HG03558 (cell line): ENCODE measurements around the gene PAPPA2.
"Not testable (repeated sequence)": the region's sequence is repeated elsewhere in the genome, so short reads cannot be mapped to it uniquely, and the experiment has no call there.

Source experiments
- ATAC-seq: cut with Tn5 transposase; IDR thresholded peaks from one replicate; pipeline ENCODE4 v1.9.1; 2021; ENCODE audit warnings: moderate number of reproducible peaks; ENCODE audit not compliant: unreplicated experiment; ENCODE audit errors: extremely low read depth

Gene PAPPA2

DNA sequence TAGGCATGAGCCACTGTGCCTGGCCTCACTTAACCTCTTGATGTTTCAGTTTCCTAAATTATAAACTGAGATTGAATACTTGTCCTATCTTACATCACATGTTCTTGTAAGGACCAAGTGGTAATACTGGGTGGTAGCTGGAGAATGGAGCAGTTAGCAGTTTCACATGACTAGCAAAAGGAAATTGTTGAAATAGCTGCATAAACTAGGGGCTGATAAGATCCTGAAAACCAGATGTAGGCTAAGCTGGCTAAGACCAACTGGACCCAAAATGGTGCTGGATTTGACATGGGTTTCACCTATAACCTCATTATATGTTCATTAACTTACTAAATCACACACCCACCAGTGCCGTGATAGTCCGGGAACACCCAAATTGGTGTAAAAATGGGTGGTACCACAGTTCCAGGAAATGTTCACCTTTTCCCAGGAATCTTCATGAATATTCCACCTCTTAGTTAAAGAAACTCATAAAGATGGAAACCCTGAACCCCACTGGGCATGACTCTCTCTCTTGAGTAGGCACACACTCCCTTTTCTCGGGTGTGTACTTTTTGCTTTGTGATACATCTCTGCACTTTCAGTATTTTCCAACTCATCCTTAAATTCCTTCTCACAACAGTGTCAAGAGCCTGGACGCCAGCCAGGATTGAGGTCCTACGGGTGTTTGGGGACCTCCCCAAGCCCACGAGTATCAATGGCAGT is at the start of gene PAPPA2:
PAPPA2 (plus strand) TSS at position 502 of the 705 bp plus-strand sequence. CDS start 93,148 bp downstream, outside the sequence.
- ATAC-seq: no peak

GRCh38 chr1:176416777-176417176 is 46.2 kb upstream of the PAPPA2 start:
- ATAC-seq: no peak

- not testable (repeated sequence) for ATAC-seq
These were observed 43.4 kb upstream of the PAPPA2 start for GRCh38 chr1:176419608-176420007.

GRCh38 chr1:176434234-176434633 is 28.7 kb upstream of the PAPPA2 start:
- no peak for ATAC-seq

DNA sequence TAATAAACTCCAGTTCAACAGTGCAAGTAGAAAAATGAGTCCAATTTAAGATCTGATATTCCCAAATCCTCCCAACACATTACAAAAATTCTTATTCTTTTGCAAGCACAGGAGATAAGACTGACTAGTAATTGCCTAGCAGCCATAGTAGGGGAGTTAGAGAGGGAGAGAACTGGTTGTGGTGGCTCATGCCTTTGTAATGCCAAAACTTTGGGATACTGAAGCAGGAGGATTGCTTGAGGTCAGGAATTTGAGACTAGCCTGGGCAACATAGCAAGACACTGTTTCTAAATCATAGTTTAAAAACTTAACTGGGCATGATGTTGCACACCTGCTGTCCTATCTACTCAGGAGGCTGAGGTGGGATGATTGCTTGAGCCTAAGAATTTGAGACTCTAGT is 26.7 kb upstream of the PAPPA2 start:
- ATAC-seq: no peak

DNA sequence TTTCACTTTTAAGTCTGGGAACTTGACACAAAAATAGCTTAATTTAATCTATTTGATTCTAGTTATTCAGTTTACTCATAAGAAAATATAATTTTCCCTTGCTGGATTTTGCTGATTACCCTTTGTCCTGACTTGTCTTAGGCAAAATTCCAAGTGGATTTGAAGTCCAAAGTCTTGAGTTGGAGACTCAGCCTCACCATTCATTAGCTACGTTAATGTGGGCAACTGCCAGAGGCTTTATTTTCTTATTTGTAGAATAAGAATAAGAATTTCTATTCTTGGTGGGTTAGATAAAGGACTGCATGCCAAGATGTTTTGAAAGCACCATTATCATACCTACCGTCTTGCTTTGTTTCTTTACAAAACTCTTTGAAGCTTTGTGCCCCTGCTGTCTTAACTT is 22.8 kb upstream of the PAPPA2 start:
- no peak for ATAC-seq

DNA sequence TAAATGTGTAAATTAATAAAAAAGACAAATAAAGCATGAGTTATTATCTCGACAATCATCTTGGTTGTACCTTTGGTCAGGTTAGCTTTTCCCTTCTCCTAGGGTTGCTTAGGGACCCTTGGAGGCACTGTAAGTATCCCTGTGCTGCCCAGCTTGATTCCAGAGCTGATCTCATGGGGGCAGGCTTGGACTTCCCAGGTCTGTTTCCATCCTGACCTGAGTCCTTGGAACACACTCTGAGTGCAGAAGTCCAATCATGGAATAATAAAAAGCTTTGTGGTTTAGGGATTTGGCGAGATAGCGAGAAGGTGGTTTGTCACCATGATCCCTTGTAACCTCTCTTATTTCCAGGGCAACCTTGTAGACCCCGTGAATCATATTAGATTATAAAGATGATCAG is 18.7 kb upstream of the PAPPA2 start:
- no peak for ATAC-seq

DNA sequence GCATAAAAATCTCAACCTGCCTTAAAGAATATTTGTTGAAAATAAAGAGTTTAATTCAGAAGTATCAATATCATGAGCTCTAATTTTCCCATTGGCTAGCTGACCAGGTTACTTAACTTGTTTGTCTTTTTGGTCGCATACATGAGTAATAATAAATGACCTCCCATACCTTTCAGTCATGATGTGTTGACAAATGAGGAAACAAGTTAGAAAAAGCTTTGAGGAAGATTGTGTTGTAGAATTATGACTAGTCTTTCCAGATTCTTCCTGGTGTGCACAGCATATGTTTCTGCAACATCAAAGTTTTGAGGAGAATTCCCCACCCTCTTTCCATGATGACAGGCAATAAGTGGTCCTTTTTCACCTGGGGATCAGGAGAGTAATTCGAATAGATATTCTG is 17.6 kb upstream of the PAPPA2 start:
- ATAC-seq: no peak

DNA sequence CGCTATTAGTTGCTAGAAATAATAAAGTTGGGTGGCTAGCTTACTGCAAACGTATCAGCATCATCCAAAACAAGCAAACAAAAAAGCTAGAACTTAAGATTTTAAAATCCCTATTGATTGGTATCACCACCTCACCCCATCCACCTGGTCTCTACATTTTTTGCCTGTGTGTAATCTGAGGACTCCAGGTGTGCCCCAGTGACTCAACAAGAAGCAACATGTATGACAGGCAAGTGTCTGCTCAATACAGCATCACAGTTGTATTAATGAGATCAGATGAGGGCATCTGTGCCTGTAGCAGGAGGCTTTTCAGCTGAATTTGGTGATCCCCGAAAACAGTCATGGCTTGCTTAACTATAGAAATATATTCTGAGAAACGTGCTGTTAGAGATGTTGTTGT is 14.6 kb upstream of the PAPPA2 start:
- ATAC-seq: no peak

DNA sequence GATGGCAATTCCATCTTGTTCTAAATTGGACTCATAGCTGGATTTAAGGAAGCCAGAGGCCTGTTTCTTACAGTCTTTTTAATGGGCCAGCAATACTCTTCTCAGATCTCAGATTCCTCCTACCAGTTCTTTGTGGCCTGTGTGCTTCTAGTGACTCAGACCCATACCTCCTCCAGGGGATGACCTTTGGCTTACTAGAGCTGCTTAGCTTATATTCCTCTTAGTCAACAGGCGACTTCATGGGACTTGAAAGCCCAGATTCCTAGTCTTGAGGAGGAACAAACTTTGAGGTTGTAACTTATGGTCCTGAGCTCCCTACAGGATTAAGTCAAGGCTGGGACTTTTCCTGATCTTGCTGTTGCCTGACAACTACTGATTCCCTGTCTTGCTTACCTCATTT is 12.4 kb upstream of the PAPPA2 start:
- ATAC-seq: no peak

DNA sequence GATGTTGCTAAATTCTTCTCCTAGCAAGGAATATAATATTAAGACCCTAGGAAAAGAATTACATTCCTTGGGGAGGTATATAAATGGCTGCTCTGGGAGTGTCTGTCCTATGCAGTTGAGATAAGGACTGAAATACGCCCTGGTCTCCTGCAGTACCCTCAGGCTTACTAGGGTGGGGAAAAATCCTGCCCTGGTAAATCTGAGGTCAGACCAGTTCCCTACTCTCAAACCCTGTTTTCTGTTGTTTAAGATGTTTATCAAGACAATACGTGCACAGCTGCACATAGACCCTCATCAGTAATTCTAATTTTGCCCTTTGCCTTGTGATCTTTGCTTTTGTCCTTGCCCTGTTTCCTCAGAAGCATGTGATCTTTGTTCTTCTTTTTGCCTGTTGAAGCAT is 11.2 kb upstream of the PAPPA2 start:
- not testable (repeated sequence) for ATAC-seq

DNA sequence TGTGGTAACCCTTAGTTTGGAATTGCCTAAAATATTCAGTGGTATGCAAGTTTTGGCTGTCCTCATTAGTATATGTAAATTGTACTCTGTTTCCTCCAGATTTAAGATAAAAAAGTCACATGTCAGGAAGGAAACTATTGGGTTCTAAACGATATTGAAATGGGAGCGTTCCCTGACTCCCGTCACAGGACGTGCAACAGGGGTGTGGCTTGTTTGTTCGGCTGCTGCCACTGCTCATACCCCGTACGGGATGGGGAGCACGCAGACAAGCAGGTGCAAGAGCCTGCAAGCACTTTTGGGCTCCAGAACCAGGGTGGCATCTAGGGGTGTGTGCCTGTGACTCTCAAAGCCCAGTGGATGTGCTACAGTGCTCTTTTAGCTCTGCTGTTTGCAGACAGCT is 6.2 kb upstream of the PAPPA2 start:
- ATAC-seq: no peak

DNA sequence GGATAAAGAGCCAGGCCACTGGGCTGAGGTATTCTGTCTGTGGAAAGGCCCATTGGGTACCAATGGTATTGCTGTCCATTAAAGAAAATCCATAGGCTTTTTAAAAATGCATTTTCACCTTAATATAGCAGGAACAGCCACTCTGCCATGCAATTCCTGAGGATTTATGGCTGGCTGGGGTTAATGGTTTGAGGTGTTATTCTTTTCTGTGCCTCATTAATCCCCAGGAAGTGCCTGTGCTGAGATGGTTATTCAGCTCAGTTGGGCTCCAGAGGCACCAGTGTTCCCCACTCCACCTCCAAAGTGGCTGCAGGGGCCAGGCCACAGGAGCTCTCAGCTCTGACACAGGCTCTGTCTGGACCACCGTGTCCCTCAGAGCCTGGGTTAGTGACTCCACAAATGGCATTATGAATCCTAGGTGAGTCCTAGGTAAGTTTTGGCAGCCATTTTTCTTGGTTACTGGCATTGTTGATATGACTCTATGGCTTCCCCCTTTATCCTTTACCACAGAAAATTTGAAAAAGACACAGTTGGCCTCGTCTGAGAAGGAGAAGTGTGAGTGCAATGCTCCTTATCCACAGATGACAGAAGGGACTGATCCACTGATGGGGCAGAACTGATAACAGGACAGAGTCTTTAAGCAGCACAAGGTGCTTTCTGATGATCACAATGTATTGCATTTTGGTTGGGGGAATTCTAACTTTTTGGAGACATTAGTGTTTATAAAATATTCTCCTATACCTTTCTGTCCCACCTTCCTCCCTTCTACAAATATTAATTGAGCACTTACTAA is 2.2 kb upstream of the PAPPA2 start:
- ATAC-seq: no peak

- ATAC-seq: no peak
These were observed 1.4 kb upstream of the PAPPA2 start for GRCh38 chr1:176461576-176461975.

DNA sequence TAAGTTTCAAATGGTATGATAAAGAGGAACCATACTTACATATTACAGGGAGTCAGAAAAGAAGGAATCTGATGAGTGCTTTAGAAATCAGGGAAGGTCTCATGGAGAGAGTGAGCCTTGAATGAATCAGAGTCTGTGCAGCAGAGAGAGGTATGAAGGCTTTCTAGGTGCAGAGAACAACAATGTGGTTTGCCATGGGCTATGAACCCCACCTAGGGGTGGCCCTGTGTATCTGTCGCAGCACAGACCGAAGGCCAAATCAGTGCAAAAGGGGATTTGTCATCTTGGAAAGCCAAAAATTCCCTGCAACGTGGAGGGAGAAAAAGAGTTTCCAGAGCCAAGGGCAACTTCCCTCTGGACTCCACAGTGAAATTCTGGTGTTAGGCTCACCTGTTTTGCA is 3.5 kb downstream of the PAPPA2 start:
- no peak for ATAC-seq

DNA sequence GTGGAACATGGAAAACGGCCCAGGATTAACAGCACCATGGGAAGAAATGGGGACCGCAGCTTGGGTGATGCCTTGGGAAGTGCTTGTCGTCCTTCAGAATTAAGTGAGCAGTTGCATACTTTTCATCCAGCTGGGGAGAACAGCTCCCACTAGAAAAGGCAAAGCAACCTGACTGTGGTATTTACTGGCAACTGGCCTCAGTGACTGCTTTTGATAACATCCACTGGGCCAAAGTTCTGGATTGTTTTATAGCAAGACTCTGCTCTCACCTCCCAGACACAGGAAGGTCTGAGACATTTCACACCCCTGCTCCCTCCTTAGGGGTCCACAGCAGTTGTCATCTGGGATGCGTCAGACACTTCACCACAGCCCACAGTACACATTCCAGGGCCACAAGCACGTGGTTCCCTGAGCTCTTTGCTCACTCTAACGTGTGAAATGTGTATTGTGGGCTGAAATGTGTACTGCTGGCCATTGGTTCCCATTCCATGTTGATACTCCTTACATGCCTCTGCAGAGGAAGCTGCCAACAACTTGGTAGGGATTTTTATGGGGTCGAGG is 6.6 kb downstream of the PAPPA2 start:
- ATAC-seq: no peak

DNA sequence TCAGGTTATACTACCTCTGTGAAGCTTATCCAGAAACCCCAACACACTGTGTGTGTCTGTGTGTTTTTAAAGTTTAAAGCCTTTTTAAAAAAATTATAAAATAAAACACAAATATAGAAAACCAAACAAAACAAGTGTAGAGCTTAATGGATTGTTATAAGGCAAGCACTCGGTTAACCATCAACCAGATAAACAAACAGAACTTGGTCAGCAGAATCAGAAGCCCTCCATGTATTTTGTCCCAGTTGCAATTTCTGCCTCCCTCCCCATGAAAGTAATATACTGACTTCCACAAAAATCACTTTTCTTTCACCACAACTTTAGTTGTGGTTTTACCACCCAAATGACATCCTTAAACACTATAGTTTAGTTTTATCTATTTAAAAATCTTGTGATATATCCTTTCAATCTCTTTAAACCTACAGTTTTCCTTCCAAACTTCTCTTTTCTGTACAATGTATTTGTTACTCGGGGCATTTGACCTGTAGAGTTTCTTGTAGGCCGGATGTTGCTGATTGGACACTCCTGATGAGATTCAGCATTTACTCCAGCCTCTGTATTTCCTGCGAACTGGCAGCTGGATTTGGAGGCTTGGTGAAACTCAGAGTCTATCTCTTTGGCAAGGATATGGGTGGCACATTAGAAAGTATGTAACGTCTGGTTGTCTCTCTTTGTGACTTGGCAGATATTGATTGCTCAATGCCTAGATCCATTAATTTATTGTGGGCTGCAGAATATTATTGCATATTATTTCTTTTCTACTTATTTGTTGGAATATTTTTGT is 8.6 kb downstream of the PAPPA2 start:
- no peak for ATAC-seq

- ATAC-seq: no peak
These were observed 17.0 kb downstream of the PAPPA2 start for GRCh38 chr1:176479971-176480370.

DNA sequence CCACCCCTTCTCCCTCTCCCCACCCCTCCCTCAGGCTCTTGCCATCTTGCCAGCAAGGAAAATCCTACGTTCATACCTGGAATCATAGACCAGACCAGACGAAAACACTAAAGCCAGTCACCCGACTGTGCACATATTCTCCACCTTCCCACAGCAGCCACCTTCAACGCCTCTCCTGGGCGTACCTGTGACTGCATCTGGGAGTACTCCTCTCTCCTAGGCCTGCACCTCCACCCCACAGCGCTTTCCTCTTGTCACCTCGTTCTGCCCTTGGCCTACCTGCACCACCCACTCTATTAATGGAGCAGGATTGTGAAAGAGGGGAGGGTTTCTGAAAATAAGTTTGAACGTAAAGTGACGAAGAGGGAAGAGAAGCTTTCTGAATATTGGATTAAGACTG is 17.8 kb downstream of the PAPPA2 start:
- ATAC-seq: no peak

DNA sequence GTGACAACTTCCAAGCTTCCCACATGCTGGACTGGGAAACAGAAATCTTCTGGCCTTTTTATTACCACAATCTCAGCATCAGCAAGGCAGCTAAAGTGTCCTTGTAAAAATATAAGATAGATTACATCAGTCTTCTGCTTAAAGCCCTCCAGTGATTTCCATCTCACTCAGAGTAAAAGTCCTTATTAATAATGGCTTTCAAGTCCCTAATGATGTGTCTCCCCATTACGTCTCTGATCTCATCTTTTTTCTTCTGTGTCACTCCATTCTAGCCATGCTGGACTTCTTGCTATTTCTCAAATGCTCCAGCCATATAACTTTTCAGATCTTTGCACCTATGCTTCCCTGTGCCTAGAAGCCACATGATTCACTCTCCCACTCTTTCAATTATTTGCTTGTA is 22.1 kb downstream of the PAPPA2 start:
- ATAC-seq: no peak

DNA sequence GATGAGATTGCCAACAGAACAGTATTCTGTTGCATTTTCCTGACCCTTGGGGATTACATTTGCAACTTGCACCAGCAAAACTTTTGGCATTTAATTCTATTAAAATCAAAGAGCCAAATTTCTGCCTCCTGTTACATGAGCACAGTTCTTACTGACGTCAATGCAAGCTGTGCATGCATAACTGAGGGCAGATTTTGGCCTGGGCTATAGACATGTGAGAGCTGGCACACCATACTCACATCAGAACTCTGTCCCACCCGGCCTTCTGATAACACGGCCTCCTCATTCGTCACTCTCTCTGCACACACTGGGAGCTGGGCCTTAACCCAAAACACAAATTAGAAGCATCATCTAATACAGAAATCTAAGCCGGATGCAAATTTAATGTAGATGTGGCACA is 31.5 kb downstream of the PAPPA2 start:
- no peak for ATAC-seq
